ENCODE measurements around the gene STARD5. TPM values are rescaled to one million over a fixed set of nuclear protein-coding genes. Genes with fewer than 3 reads are reported as not detected.

STARD5 gene
- total RNA-seq, 1 donor from 2014 or later, result 2.5 TPM

GRCh38 chr15:81312790-81313543, 11.0 kb downstream of the STARD5 start:
- Histone ChIP-seq H3K27me3 (ENCODE audit: low read depth) (no peaks in the 10 kb centered on the region), H3K9me3 (replicated peaks) (no peaks in the 10 kb centered on the region), H3K4me1 (peaks cover 30% of the 10 kb centered on the region), H3K27ac (replicated peaks) (peak overlapping the region; percentile 66), H3K36me3 (peaks cover 32% of the 10 kb centered on the region), H3K4me3 (no peak overlapping the region)
- DNase-seq, result peak; percentile 67
- TF ChIP-seq CTCF (IDR thresholded peaks at IDR 0.05; ENCODE audit: borderline replicate concordance), result no peak
- intact Hi-C loops (cut with micrococcal nuclease), result no loop called here

- DNase-seq, result no peak
- peaks cover 23% of the 10 kb centered on the region for H3K36me3 ChIP-seq
- TF ChIP-seq CTCF (IDR thresholded peaks at IDR 0.05; ENCODE audit: borderline replicate concordance), result no peak
- peak overlapping the region; percentile 66 for H3K27ac ChIP-seq (replicated peaks)
- H3K4me1 ChIP-seq, result peaks cover 30% of the 10 kb centered on the region
- H3K9me3 ChIP-seq (replicated peaks), result no peaks in the 10 kb centered on the region
- intact Hi-C loops (cut with micrococcal nuclease), result no loop called here
- no peak overlapping the region for H3K4me3 ChIP-seq
- H3K27me3 ChIP-seq (ENCODE audit: low read depth), result no peaks in the 10 kb centered on the region
Observed at GRCh38 chr15:81311752-81312464, 12.0 kb downstream of the STARD5 start.

GRCh38 chr15:81310480-81310879, 13.5 kb downstream of the STARD5 start:
- H3K36me3 ChIP-seq, result peaks cover 34% of the 10 kb centered on the region
- intact Hi-C loops (cut with micrococcal nuclease), result no loop called here
- DNase-seq, result no peak
- TF ChIP-seq CTCF (IDR thresholded peaks at IDR 0.05; ENCODE audit: borderline replicate concordance), result no peak
- H3K27me3 ChIP-seq (ENCODE audit: low read depth), result no peaks in the 10 kb centered on the region
- no peaks in the 10 kb centered on the region for H3K9me3 ChIP-seq (replicated peaks)
- no peak overlapping the region for H3K27ac ChIP-seq (replicated peaks)
- peaks cover 30% of the 10 kb centered on the region for H3K4me1 ChIP-seq
- H3K4me3 ChIP-seq, result no peak overlapping the region

GRCh38 chr15:81309647-81310450, 14.1 kb downstream of the STARD5 start:
- Histone ChIP-seq H3K36me3 (peaks cover 34% of the 10 kb centered on the region), H3K4me3 (no peak overlapping the region), H3K27ac (replicated peaks) (no peak overlapping the region), H3K27me3 (ENCODE audit: low read depth) (no peaks in the 10 kb centered on the region), H3K9me3 (replicated peaks) (no peaks in the 10 kb centered on the region), H3K4me1 (peaks cover 30% of the 10 kb centered on the region)
- intact Hi-C loops (cut with micrococcal nuclease), result no loop called here
- no peak for TF ChIP-seq CTCF (IDR thresholded peaks at IDR 0.05; ENCODE audit: borderline replicate concordance)
- no peak for DNase-seq

- peaks cover 38% of the 10 kb centered on the region for H3K36me3 ChIP-seq
- H3K9me3 ChIP-seq (replicated peaks), result no peaks in the 10 kb centered on the region
- no peaks in the 10 kb centered on the region for H3K27me3 ChIP-seq (ENCODE audit: low read depth)
- no peak overlapping the region for H3K4me3 ChIP-seq
- no peak for DNase-seq
- H3K4me1 ChIP-seq, result peaks cover 31% of the 10 kb centered on the region
- no peak for TF ChIP-seq CTCF (IDR thresholded peaks at IDR 0.05; ENCODE audit: borderline replicate concordance)
- no peak overlapping the region for H3K27ac ChIP-seq (replicated peaks)
- intact Hi-C loops (cut with micrococcal nuclease), result no loop called here
Observed at GRCh38 chr15:81308260-81308659, 15.7 kb downstream of the STARD5 start.
